WERI-Rb-1 (cell line): ENCODE data around the gene ZNF215.
"Not testable (repeated sequence)": the region's sequence is repeated elsewhere in the genome, so short reads cannot be mapped to it uniquely, and the experiment has no call there.

Source experiments
- DNase-seq: peaks from one replicate; pipeline ENCODE4 v3.0.0-alpha.2; 2020
- H3K27ac ChIP-seq: fragments of 250-450 bp; sonication (Bioruptor Pico); 2 replicates; pipeline ENCODE4 v1.5.1; 2020; ENCODE audit warnings: mild to moderate bottlenecking, moderate library complexity
- H3K27me3 ChIP-seq: fragments of 250-450 bp; sonication (Bioruptor Pico); 2 replicates; pipeline ENCODE4 v1.5.1; 2021; ENCODE audit warnings: mild to moderate bottlenecking, low read depth, moderate library complexity; ENCODE audit not compliant: insufficient read depth, severe bottlenecking
- H3K36me3 ChIP-seq: fragments of 250-450 bp; sonication (Bioruptor Pico); 2 replicates; pipeline ENCODE4 v1.5.1; 2020; ENCODE audit warnings: mild to moderate bottlenecking, moderate library complexity
- H3K4me3 ChIP-seq: 2 replicates; pipeline ENCODE4 v1.5.1; 2011; ENCODE audit warnings: low read depth, mild to moderate bottlenecking, control low read depth, low read length
- H3K9me3 ChIP-seq: fragments of 250-450 bp; sonication (Bioruptor Pico); 2 replicates; pipeline ENCODE4 v1.5.1; 2021; ENCODE audit warnings: mild to moderate bottlenecking, moderate library complexity; ENCODE audit not compliant: severe bottlenecking
- CTCF ChIP-seq: IDR thresholded peaks from 2 replicates; pipeline ENCODE4 v1.5.1; 2011; ENCODE audit warnings: low read depth, mild to moderate bottlenecking, control low read depth, inconsistent platforms, low read length

Gene ZNF215

GRCh38 chr11:6892400-6892799 is 33.8 kb upstream of the ZNF215 start, which contains the start of gene OR2D2:
Gene OR2D2 (minus strand): TSS chr11:6892500. CDS start chr11:6892500, 0 bp downstream.
- DNase-seq = no peak
- Histone ChIP-seq H3K4me3 (no peak within 1 kb of the TSS), H3K27ac (no peak within 1 kb of the TSS), H3K27me3 (no peaks in the 10 kb centered on the region), H3K36me3 (no peaks in the 10 kb centered on the region), H3K9me3 (no peaks in the 10 kb centered on the region)
- no peak for TF ChIP-seq CTCF

- Histone ChIP-seq H3K4me3 (no peak overlapping the region), H3K27me3 (no peaks in the 10 kb centered on the region), H3K27ac (no peak overlapping the region), H3K9me3 (no peaks in the 10 kb centered on the region), H3K36me3 (no peaks in the 10 kb centered on the region)
- TF ChIP-seq CTCF = no peak
- no peak for DNase-seq
Observed at GRCh38 chr11:6894097-6894496, 32.1 kb upstream of the ZNF215 start.

- no peak overlapping the region for H3K4me3 ChIP-seq
- no peaks in the 10 kb centered on the region for H3K36me3 ChIP-seq
- H3K27ac ChIP-seq = no peak overlapping the region
- H3K9me3 ChIP-seq = no peaks in the 10 kb centered on the region
- TF ChIP-seq CTCF = no peak
- DNase-seq = no peak
- no peaks in the 10 kb centered on the region for H3K27me3 ChIP-seq
Observed at GRCh38 chr11:6895010-6895409, 31.2 kb upstream of the ZNF215 start.

DNA sequence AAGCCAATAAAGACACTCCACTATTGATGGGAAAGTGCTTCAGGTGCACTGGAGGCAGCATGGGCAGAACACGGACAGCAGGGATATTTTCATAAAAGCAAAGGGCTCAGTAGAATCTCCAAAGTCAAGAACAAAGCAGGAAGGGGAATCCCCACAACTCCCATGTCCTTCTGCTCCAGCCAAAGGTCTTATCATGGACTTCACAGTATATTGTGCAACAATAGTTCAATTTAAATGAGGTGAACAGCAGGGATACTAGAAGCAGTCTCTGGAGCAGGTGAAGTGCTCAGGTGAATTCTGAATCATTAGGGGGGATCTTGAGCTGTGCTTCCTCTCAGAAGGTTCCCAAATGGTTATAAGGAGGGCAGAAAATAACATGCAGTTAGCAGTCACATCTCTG is 27.3 kb upstream of the ZNF215 start:
- TF ChIP-seq CTCF = no peak
- Histone ChIP-seq H3K9me3 (no peaks in the 10 kb centered on the region), H3K27me3 (no peaks in the 10 kb centered on the region), H3K4me3 (no peak overlapping the region), H3K36me3 (no peaks in the 10 kb centered on the region), H3K27ac (no peak overlapping the region)
- no peak for DNase-seq

- TF ChIP-seq CTCF = no peak
Observed at GRCh38 chr11:6900327-6900999, 25.8 kb upstream of the ZNF215 start.

GRCh38 chr11:6904804-6905203 is 21.4 kb upstream of the ZNF215 start:
- H3K27ac ChIP-seq, DNase-seq, H3K4me3 ChIP-seq, H3K9me3 ChIP-seq, H3K27me3 ChIP-seq, H3K36me3 ChIP-seq: not testable (repeated sequence)

More at GRCh38 chr11:6900327-6900999, 25.8 kb upstream of the ZNF215 start:
- no peak for DNase-seq
- H3K9me3 ChIP-seq = no peaks in the 10 kb centered on the region
- H3K27me3 ChIP-seq = no peaks in the 10 kb centered on the region
- H3K36me3 ChIP-seq = no peaks in the 10 kb centered on the region
- no peak overlapping the region for H3K27ac ChIP-seq
- no peak overlapping the region for H3K4me3 ChIP-seq
